WTC11 (cell line): ENCODE measurements around the gene CES5A. TPM values are rescaled to one million over a fixed set of nuclear protein-coding genes. Genes with fewer than 3 reads are reported as not detected.
"Not testable (repeated sequence)": the region's sequence is repeated elsewhere in the genome, so short reads cannot be mapped to it uniquely, and the experiment has no call there.

Experiments used
- ATAC-seq: fragments of 200-7000 bp; cut with Tn5 transposase; 2 replicates; pipeline ENCODE4 v1.10.0; 2021; ENCODE audit warnings: mild to moderate bottlenecking, moderate library complexity
- CTCF ChIA-PET: fragments of 300-600 bp; sonication (Branson Sonifier 250); formaldehyde crosslinking; loops from one replicate; lab custom pipeline; 2021; ENCODE audit warnings: antibody characterized with exemption; lab: Charles Lee
- POLR2A ChIA-PET: fragments of 350-600 bp; sonication (Branson Sonifier 250); formaldehyde crosslinking; loops from one replicate; lab custom pipeline; 2021; ENCODE audit warnings: antibody characterized with exemption; lab: Charles Lee
- DNase-seq: peaks from one replicate; pipeline ENCODE4 v3.0.0; 2021; ENCODE audit warnings: low spot score
- H3K27ac Mint-ChIP-seq: 2 replicates; pipeline ENCODE4 v1.8.0; 2021; ENCODE audit warnings: mixed read lengths
- H3K27me3 Mint-ChIP-seq: 2 replicates; pipeline ENCODE4 v1.8.0; 2021; ENCODE audit warnings: low read depth, mild to moderate bottlenecking, moderate library complexity, mixed read lengths
- H3K36me3 Mint-ChIP-seq: 2 replicates; pipeline ENCODE4 v1.8.0; 2021; ENCODE audit warnings: mixed read lengths
- H3K4me1 Mint-ChIP-seq: 2 replicates; pipeline ENCODE4 v1.8.0; 2022; ENCODE audit warnings: mixed read lengths
- H3K4me3 Mint-ChIP-seq: 2 replicates; pipeline ENCODE4 v1.8.0; 2021; ENCODE audit warnings: mild to moderate bottlenecking, moderate library complexity, mixed read lengths
- H3K9me3 Mint-ChIP-seq: 2 replicates; pipeline ENCODE4 v1.8.0; 2021; ENCODE audit warnings: mixed read lengths
- AR ChIP-seq: fragments of 250-450 bp; sonication (Bioruptor Pico); IDR thresholded peaks from 2 replicates; pipeline ENCODE4 v1.9.0; 2021; ENCODE audit warnings: mild to moderate bottlenecking
- NR3C1 ChIP-seq: sonication (generic); formaldehyde crosslinking; conservative IDR thresholded peaks from 2 replicates; pipeline ENCODE4 v1.8.1; 2023; ENCODE audit warnings: low read depth, mild to moderate bottlenecking, missing genetic modification reagents
- TEAD1 ChIP-seq: sonication (generic); formaldehyde crosslinking; IDR thresholded peaks from 2 replicates; pipeline ENCODE4 v1.8.0; 2022; ENCODE audit warnings: mild to moderate bottlenecking, missing genetic modification reagents
- ZNF416 ChIP-seq: fragments of 250-450 bp; sonication (Bioruptor Pico); IDR thresholded peaks from 2 replicates; pipeline ENCODE4 v1.9.0; 2021; ENCODE audit warnings: mild to moderate bottlenecking, inconsistent platforms
- ZNF423 ChIP-seq: fragments of 250-450 bp; sonication (Bioruptor Pico); IDR thresholded peaks from 2 replicates; pipeline ENCODE4 v2.1.2; 2022; ENCODE audit warnings: mild to moderate bottlenecking, moderate library complexity
- ZNF512 ChIP-seq: sonication (generic); formaldehyde crosslinking; IDR thresholded peaks from 2 replicates; pipeline ENCODE4 v1.8.1; 2022; ENCODE audit warnings: missing genetic modification reagents, borderline replicate concordance
- total RNA-seq: library from RNA; stranded (reverse); gene quantifications from 3 replicates; pipeline ENCODE4 v1.2.3, GENCODE V29; 2021

CES5A gene
- total RNA-seq, 1 experiment from 2014 or later: not detected

GRCh38 chr16:55809851-55810250 lies 65.3 kb downstream of the CES5A start (continued):
- TF ChIP-seq AR (CRISPR knock-in tag) (no peak), ZNF512 (CRISPR knock-in tag) (no peak), ZNF423 (CRISPR knock-in tag) (no peak)

- TF ChIP-seq ZNF416 (CRISPR knock-in tag): no peak
- 0 out of 2 replicates have a peak, but pooled peaks have one; percentile 29 for TF ChIP-seq NR3C1 (CRISPR knock-in tag)
- no peak for TF ChIP-seq TEAD1 (CRISPR knock-in tag)
- no peak for DNase-seq
- ChIA-PET POLR2A (no interaction called here), CTCF (interaction anchor here (1.7 kb wide), 1 partner anchor 344 kb away, joined by 5 read pairs; no protein-coding TSS in a partner anchor)
- Mint-ChIP-seq H3K9me3 (no peaks in the 10 kb centered on the region), H3K27me3 (peaks cover 18% of the 10 kb centered on the region), H3K27ac (no peak overlapping the region), H3K4me1 (peaks cover 23% of the 10 kb centered on the region), H3K4me3 (no peak overlapping the region), H3K36me3 (no peaks in the 10 kb centered on the region)
- peak; percentile 84 for ATAC-seq
Observed at GRCh38 chr16:55809386-55809785, 65.8 kb downstream of the CES5A start.

- ATAC-seq, H3K36me3 Mint-ChIP-seq, H3K4me3 Mint-ChIP-seq, DNase-seq, H3K9me3 Mint-ChIP-seq, H3K27ac Mint-ChIP-seq, POLR2A ChIA-PET: not testable (repeated sequence)
- Mint-ChIP-seq H3K4me1 (peaks cover 23% of the 10 kb centered on the region), H3K27me3 (peaks cover 18% of the 10 kb centered on the region)
- CTCF ChIA-PET: interaction anchor here (1.7 kb wide), 1 partner anchor 343 kb away, joined by 5 read pairs; no protein-coding TSS in a partner anchor
Observed at GRCh38 chr16:55808286-55808685, 66.9 kb downstream of the CES5A start.

- H3K4me1 Mint-ChIP-seq: peaks cover 14% of the 10 kb centered on the region
- H3K9me3 Mint-ChIP-seq, H3K36me3 Mint-ChIP-seq, ATAC-seq, CTCF ChIA-PET, H3K27ac Mint-ChIP-seq, H3K27me3 Mint-ChIP-seq, DNase-seq, POLR2A ChIA-PET, H3K4me3 Mint-ChIP-seq: not testable (repeated sequence)
Observed at GRCh38 chr16:55805104-55805503, 70.1 kb downstream of the CES5A start.

DNA sequence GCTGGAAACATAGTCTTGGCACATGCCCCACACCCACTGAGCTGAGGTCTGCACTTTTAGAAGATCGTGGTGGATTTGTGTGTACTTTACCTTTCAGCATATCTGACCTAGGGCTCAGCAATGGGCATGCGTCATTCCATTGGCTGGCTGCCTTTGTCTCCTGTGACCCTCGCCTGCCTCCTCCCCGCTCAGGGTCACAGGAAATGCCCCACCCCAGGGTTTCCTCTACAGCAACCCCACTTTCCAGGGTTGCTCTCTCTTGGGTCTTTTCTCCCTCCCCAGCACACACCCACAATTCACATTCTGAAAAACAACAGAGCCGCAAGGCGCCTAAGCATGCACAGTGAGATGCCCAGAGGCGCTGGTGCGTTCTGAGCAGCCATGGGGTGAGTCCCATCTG lies 71.5 kb downstream of the CES5A start:
- H3K4me3 Mint-ChIP-seq, POLR2A ChIA-PET, H3K27me3 Mint-ChIP-seq, H3K36me3 Mint-ChIP-seq, H3K4me1 Mint-ChIP-seq, H3K27ac Mint-ChIP-seq, CTCF ChIA-PET, H3K9me3 Mint-ChIP-seq, DNase-seq: not testable (repeated sequence)
- peak; percentile 53; the same call in 1 of the 2 replicates for ATAC-seq

Other genes with a start within 250 kb of the CES5A start
- gene SLC6A2, start 219.4 kb downstream of the CES5A start, total RNA-seq: 0.16 to 0.30 TPM (median 0.20 TPM) in 3 replicates
- 1.5 to 2.1 TPM (median 2.0 TPM) in 3 replicates for gene CES1, start 42.3 kb downstream of the CES5A start, total RNA-seq